HG03064 (cell line): Measurements from ENCODE around the gene RHOBTB3.
A peak's percentile ranks its signal among the peaks of the same experiment; 100 is the strongest.

Source experiments
- ATAC-seq: cut with Tn5 transposase; IDR thresholded peaks from one replicate; pipeline ENCODE4 v1.9.1; 2021; ENCODE audit warnings: low read depth; ENCODE audit not compliant: unreplicated experiment

Gene RHOBTB3

GRCh38 chr5:95761771-95762651, 30.9 kb downstream of the RHOBTB3 start:
- ATAC-seq, result no peak

- ATAC-seq, result no peak
These were observed 31.5 kb downstream of the RHOBTB3 start for GRCh38 chr5:95762652-95763041.

GRCh38 chr5:95763941-95764340, 32.8 kb downstream of the RHOBTB3 start:
- ATAC-seq, result no peak

- ATAC-seq, result no peak
These were observed 37.6 kb downstream of the RHOBTB3 start for GRCh38 chr5:95768731-95769130.

- no peak for ATAC-seq
These were observed 39.9 kb downstream of the RHOBTB3 start for GRCh38 chr5:95770830-95771708.

- ATAC-seq, result no peak
These were observed 40.8 kb downstream of the RHOBTB3 start for GRCh38 chr5:95771892-95772291.

GRCh38 chr5:95773335-95774059, 42.4 kb downstream of the RHOBTB3 start:
- no peak for ATAC-seq

- ATAC-seq, result no peak
These were observed 46.3 kb downstream of the RHOBTB3 start for GRCh38 chr5:95777441-95777840.

GRCh38 chr5:95778713-95779436, 47.7 kb downstream of the RHOBTB3 start:
- no peak for ATAC-seq

- ATAC-seq, result no peak
These were observed 48.5 kb downstream of the RHOBTB3 start for GRCh38 chr5:95779611-95780010.

GRCh38 chr5:95780597-95780996, 49.5 kb downstream of the RHOBTB3 start:
- ATAC-seq, result no peak

- ATAC-seq, result peak; percentile 92
These were observed 50.0 kb downstream of the RHOBTB3 start for GRCh38 chr5:95781101-95781583.

GRCh38 chr5:95782181-95782580, 51.0 kb downstream of the RHOBTB3 start:
- no peak for ATAC-seq

- ATAC-seq, result no peak
These were observed 52.5 kb downstream of the RHOBTB3 start for GRCh38 chr5:95783661-95784060.

- ATAC-seq, result no peak
These were observed 53.6 kb downstream of the RHOBTB3 start for GRCh38 chr5:95784514-95785302.

- ATAC-seq, result no peak
These were observed 55.8 kb downstream of the RHOBTB3 start for GRCh38 chr5:95786821-95787418.

- no peak for ATAC-seq
These were observed 57.4 kb downstream of the RHOBTB3 start for GRCh38 chr5:95788493-95788892.

- no peak for ATAC-seq
These were observed 60.6 kb downstream of the RHOBTB3 start for GRCh38 chr5:95791751-95792150.

- no peak for ATAC-seq
These were observed 63.0 kb downstream of the RHOBTB3 start for GRCh38 chr5:95794070-95794516.
